ENCODE results near the gene SPATA33.

Gene SPATA33

GRCh38 chr16:89617036-89617435 lies 40.6 kb upstream of the SPATA33 start:
- no peak overlapping the region for H3K27ac ChIP-seq (ENCODE audit: low read depth in 2 of 2, low read length in 2 of 2)
- H3K27me3 ChIP-seq (ENCODE audit: control insufficient read depth in 2 of 2, insufficient read depth in 2 of 2, low read length in 2 of 2): peaks cover 30 to 35% of the 10 kb centered on the region in 2 donors

DNA sequence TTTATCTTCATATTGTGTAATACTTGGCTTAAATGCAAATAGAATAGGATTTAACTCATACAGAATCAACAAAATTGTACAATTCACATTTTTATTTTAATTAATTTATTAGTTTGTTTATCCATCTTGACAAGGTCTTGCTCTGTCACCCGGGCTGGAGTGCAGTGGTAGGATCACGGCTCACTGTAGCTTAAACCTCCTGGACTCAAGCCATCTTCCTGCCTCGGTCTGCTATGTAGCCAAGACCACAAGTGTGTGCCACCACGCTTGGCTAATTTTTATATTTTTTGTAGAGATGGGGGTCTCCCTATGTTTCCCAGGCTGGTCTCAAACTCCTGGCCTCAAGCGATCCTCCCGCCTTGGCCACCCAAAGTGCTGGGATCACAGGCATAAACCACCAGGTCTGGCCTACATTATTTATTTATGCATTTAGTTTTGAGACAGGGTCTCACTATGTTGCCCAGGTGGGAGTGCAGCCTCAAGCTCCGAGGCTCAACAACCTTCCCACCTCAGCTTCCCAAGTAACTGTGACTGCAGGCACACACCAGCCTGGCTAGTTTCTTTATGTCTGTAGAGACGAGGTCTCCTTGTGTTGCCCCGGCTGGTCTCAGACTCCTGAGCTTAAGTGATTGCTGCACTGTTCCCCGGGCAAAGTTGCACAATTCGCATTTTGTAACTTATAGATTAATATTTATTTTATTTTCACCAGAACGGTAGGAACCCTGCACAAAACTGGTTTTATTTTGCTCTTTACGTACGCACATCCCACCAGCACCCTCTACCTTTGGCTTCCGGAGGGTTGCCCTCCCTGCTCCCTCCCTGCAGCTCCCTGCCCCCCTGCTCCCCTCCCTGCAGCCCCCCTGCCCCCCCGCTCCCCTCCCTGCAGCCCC lies 39.3 kb upstream of the SPATA33 start:
- Histone ChIP-seq H3K4me3 (ENCODE audit: low read length in 2 of 2) (no peak overlapping the region), H3K9ac (ENCODE audit: low read depth in 1 of 2, low read length in 2 of 2) (no peak overlapping the region), H3K27ac (ENCODE audit: low read depth in 2 of 2, low read length in 2 of 2) (no peak overlapping the region), H3K9me3 (ENCODE audit: control insufficient read depth in 2 of 2, low read length in 2 of 2) (no peaks in the 10 kb centered on the region), H3K4me1 (ENCODE audit: control insufficient read depth in 2 of 2, insufficient read depth in 2 of 2, low read length in 2 of 2) (no peaks in the 10 kb centered on the region), H3K36me3 (ENCODE audit: control insufficient read depth in 2 of 2, insufficient read depth in 2 of 2, low read length in 2 of 2) (no peaks in the 10 kb centered on the region), H3K27me3 (ENCODE audit: control insufficient read depth in 2 of 2, insufficient read depth in 2 of 2, low read length in 2 of 2) (peaks cover 20 to 29% of the 10 kb centered on the region in 2 donors)

More at GRCh38 chr16:89617036-89617435, 40.6 kb upstream of the SPATA33 start:
- no peak overlapping the region for H3K4me3 ChIP-seq (ENCODE audit: low read length in 2 of 2)
- H3K9me3 ChIP-seq (ENCODE audit: control insufficient read depth in 2 of 2, low read length in 2 of 2): no peaks in the 10 kb centered on the region
- H3K4me1 ChIP-seq (ENCODE audit: control insufficient read depth in 2 of 2, insufficient read depth in 2 of 2, low read length in 2 of 2): no peaks in the 10 kb centered on the region
- no peaks in the 10 kb centered on the region for H3K36me3 ChIP-seq (ENCODE audit: control insufficient read depth in 2 of 2, insufficient read depth in 2 of 2, low read length in 2 of 2)
- no peak overlapping the region for H3K9ac ChIP-seq (ENCODE audit: low read depth in 1 of 2, low read length in 2 of 2)

DNA sequence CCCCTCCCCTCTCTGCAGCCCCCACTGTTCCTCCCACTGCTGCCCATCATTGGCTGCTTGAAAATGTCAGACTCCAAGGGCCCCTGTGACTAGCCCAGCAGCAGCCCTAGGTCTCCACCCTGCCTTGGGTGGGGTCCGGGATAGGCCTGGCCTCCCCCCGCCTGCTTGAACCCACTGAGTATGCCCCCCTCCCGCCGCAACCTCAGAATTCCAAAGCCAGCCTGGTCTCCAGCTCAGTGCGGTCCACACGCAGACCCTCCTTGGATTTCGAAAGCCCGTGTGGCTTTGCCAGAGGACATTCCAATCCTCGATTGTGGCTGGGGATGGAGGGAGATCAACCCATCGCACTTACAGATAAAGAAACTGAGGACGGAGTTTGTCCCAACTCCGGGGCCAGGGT lies 37.8 kb upstream of the SPATA33 start:
- Histone ChIP-seq H3K27ac (ENCODE audit: low read depth in 2 of 2, low read length in 2 of 2) (no peak overlapping the region), H3K4me1 (ENCODE audit: control insufficient read depth in 2 of 2, insufficient read depth in 2 of 2, low read length in 2 of 2) (no peaks in the 10 kb centered on the region), H3K27me3 (ENCODE audit: control insufficient read depth in 2 of 2, insufficient read depth in 2 of 2, low read length in 2 of 2) (peaks cover 21 to 32% of the 10 kb centered on the region in 2 donors), H3K4me3 (ENCODE audit: low read length in 2 of 2) (no peak overlapping the region), H3K36me3 (ENCODE audit: control insufficient read depth in 2 of 2, insufficient read depth in 2 of 2, low read length in 2 of 2) (no peaks in the 10 kb centered on the region), H3K9me3 (ENCODE audit: control insufficient read depth in 2 of 2, low read length in 2 of 2) (no peaks in the 10 kb centered on the region), H3K9ac (ENCODE audit: low read depth in 1 of 2, low read length in 2 of 2) (no peak overlapping the region)

GRCh38 chr16:89620406-89620841 lies 37.2 kb upstream of the SPATA33 start:
- H3K4me1 ChIP-seq (ENCODE audit: control insufficient read depth in 2 of 2, insufficient read depth in 2 of 2, low read length in 2 of 2): no peaks in the 10 kb centered on the region
- peaks cover 20 to 30% of the 10 kb centered on the region in 2 donors for H3K27me3 ChIP-seq (ENCODE audit: control insufficient read depth in 2 of 2, insufficient read depth in 2 of 2, low read length in 2 of 2)
- no peak overlapping the region for H3K27ac ChIP-seq (ENCODE audit: low read depth in 2 of 2, low read length in 2 of 2)
- H3K4me3 ChIP-seq (ENCODE audit: low read length in 2 of 2): no peak overlapping the region
- no peaks in the 10 kb centered on the region for H3K36me3 ChIP-seq (ENCODE audit: control insufficient read depth in 2 of 2, insufficient read depth in 2 of 2, low read length in 2 of 2)
- H3K9me3 ChIP-seq (ENCODE audit: control insufficient read depth in 2 of 2, low read length in 2 of 2): no peaks in the 10 kb centered on the region
- no peak overlapping the region for H3K9ac ChIP-seq (ENCODE audit: low read depth in 1 of 2, low read length in 2 of 2)

DNA sequence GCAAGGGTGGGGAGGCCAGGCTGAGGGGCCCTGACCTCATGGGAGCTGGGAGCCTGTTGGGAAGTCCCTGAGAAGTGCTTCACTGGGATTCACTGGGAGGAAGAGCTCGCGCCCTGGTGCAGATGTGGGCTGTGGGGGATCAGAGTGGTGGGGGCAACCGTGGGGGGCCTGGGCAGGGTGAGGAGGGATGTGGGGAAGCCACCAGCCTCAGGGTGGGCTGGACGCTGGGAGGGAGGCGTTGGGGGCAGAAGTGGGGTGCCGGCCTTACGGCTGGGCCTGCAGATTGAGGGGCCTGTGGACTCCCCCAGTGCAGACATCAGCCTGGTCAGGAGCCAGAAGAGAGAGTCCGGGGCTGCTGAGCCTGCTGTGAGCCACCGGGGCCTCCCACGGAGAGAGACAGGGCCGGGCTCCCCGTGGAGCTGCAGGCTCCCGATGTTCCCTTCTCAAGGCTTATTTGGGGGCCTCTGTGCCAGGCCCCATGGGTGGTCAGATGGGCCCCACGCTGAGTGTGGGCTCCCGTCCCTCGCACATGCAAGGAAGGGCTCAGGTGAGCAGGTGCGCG lies 36.4 kb upstream of the SPATA33 start:
- Histone ChIP-seq H3K9me3 (ENCODE audit: control insufficient read depth in 2 of 2, low read length in 2 of 2) (no peaks in the 10 kb centered on the region), H3K27ac (ENCODE audit: low read depth in 2 of 2, low read length in 2 of 2) (no peak overlapping the region), H3K4me1 (ENCODE audit: control insufficient read depth in 2 of 2, insufficient read depth in 2 of 2, low read length in 2 of 2) (no peaks in the 10 kb centered on the region), H3K27me3 (ENCODE audit: control insufficient read depth in 2 of 2, insufficient read depth in 2 of 2, low read length in 2 of 2) (peaks cover 20 to 35% of the 10 kb centered on the region in 2 donors), H3K36me3 (ENCODE audit: control insufficient read depth in 2 of 2, insufficient read depth in 2 of 2, low read length in 2 of 2) (no peaks in the 10 kb centered on the region), H3K9ac (ENCODE audit: low read depth in 1 of 2, low read length in 2 of 2) (no peak overlapping the region), H3K4me3 (ENCODE audit: low read length in 2 of 2) (no peak overlapping the region)

DNA sequence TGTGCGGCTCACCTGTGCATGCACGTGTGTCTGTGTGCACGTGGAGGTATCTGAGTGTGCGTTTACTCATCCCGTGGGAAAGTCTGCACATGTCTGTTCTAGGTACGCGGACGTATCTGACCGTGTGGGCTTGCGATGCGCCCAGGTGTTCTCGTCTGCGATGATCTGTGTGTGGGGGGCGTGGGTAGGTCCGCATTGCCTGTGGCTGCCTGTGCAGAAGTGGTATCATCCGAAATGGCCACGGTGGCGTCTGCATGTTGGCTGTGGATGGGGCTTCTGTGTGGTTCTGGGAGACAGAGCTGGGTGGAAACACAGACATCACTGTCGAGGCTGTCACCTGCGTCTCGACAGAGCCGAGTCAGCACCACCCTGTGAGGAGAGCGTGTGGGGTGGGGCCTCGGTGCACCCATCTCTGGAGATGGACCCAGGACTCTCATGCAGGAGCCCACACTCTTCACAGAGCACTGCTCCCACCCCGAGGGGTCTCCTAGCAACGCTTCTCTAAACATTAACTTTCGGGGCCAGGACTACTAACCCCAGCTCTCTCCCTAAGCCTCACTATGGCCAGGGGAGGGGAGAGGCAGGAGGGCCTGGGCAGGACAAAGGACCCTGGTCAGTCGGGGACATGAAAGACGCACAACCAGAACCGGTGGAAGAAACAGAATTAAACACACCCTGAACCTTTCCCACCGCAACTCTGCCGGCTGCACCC lies 35.8 kb upstream of the SPATA33 start:
- H3K27me3 ChIP-seq (ENCODE audit: control insufficient read depth in 2 of 2, insufficient read depth in 2 of 2, low read length in 2 of 2): peaks cover 20 to 35% of the 10 kb centered on the region in 2 donors
- H3K4me1 ChIP-seq (ENCODE audit: control insufficient read depth in 2 of 2, insufficient read depth in 2 of 2, low read length in 2 of 2): no peaks in the 10 kb centered on the region
- no peak overlapping the region for H3K9ac ChIP-seq (ENCODE audit: low read depth in 1 of 2, low read length in 2 of 2)
- H3K36me3 ChIP-seq (ENCODE audit: control insufficient read depth in 2 of 2, insufficient read depth in 2 of 2, low read length in 2 of 2): no peaks in the 10 kb centered on the region
- H3K27ac ChIP-seq (ENCODE audit: low read depth in 2 of 2, low read length in 2 of 2): no peak overlapping the region
- no peaks in the 10 kb centered on the region for H3K9me3 ChIP-seq (ENCODE audit: control insufficient read depth in 2 of 2, low read length in 2 of 2)
- H3K4me3 ChIP-seq (ENCODE audit: low read length in 2 of 2): no peak overlapping the region

GRCh38 chr16:89623511-89624261 lies 34.0 kb upstream of the SPATA33 start:
- H3K36me3 ChIP-seq (ENCODE audit: control insufficient read depth in 2 of 2, insufficient read depth in 2 of 2, low read length in 2 of 2): no peaks in the 10 kb centered on the region
- peaks cover 17 to 31% of the 10 kb centered on the region in 2 donors for H3K27me3 ChIP-seq (ENCODE audit: control insufficient read depth in 2 of 2, insufficient read depth in 2 of 2, low read length in 2 of 2)
- no peak overlapping the region for H3K9ac ChIP-seq (ENCODE audit: low read depth in 1 of 2, low read length in 2 of 2)
- no peak overlapping the region for H3K4me3 ChIP-seq (ENCODE audit: low read length in 2 of 2)
- no peaks in the 10 kb centered on the region for H3K9me3 ChIP-seq (ENCODE audit: control insufficient read depth in 2 of 2, low read length in 2 of 2)
- H3K4me1 ChIP-seq (ENCODE audit: control insufficient read depth in 2 of 2, insufficient read depth in 2 of 2, low read length in 2 of 2): no peaks in the 10 kb centered on the region
- no peak overlapping the region for H3K27ac ChIP-seq (ENCODE audit: low read depth in 2 of 2, low read length in 2 of 2)

GRCh38 chr16:89624777-89625761 lies 32.6 kb upstream of the SPATA33 start:
- H3K4me3 ChIP-seq (ENCODE audit: low read length in 2 of 2): no peak overlapping the region
- no peaks in the 10 kb centered on the region for H3K4me1 ChIP-seq (ENCODE audit: control insufficient read depth in 2 of 2, insufficient read depth in 2 of 2, low read length in 2 of 2)
- no peaks in the 10 kb centered on the region for H3K36me3 ChIP-seq (ENCODE audit: control insufficient read depth in 2 of 2, insufficient read depth in 2 of 2, low read length in 2 of 2)
- no peaks in the 10 kb centered on the region for H3K9me3 ChIP-seq (ENCODE audit: control insufficient read depth in 2 of 2, low read length in 2 of 2)
- no peak overlapping the region for H3K27ac ChIP-seq (ENCODE audit: low read depth in 2 of 2, low read length in 2 of 2)
- H3K27me3 ChIP-seq (ENCODE audit: control insufficient read depth in 2 of 2, insufficient read depth in 2 of 2, low read length in 2 of 2): peaks cover 15 to 30% of the 10 kb centered on the region in 2 donors
- no peak overlapping the region for H3K9ac ChIP-seq (ENCODE audit: low read depth in 1 of 2, low read length in 2 of 2)
